T-cell (primary cell): ENCODE data around the gene DHCR7. TPM values are rescaled to one million over a fixed set of nuclear protein-coding genes. Genes with fewer than 3 reads are reported as not detected.

Experiments
- ATAC-seq, 4 experiments: fragments of 200-7000 bp in 3 of 4; fragments of 150-1000 bp in 1 of 4; cut with Tn5 transposase; replicated peaks in 1 of 4; 1 replicate in 3 of 4; 2 replicates in 1 of 4; pipeline ENCODE4 v1.10.0; 2021; ENCODE audit warnings: moderate library complexity in 3 of 4, mild to moderate bottlenecking in 2 of 4, moderate number of reproducible peaks in 1 of 4
- CTCF ChIA-PET, 2 donors: fragments of 300-600 bp; sonication (Branson Sonifier 250); formaldehyde crosslinking; loops; one replicate each; lab custom pipeline; 2022; ENCODE audit warnings: antibody characterized with exemption in 2 of 2; lab: Charles Lee
- POLR2A ChIA-PET, 2 donors: fragments of 300-600 bp; sonication (Branson Sonifier 250); formaldehyde crosslinking; loops; one replicate each; lab custom pipeline; 2022; ENCODE audit warnings: antibody characterized with exemption in 2 of 2; lab: Charles Lee
- DNase-seq, 35 experiments: peaks; one replicate each; pipeline versions ENCODE4 v3.0.0 to v3.0.0-alpha.2; 2013 to 2023
- H3K27ac ChIP-seq: one replicate; pipeline ENCODE4 v1.5.1; 2013; ENCODE audit warnings: low read length
- H3K27me3 ChIP-seq, 2 experiments: replicated peaks in 1 of 2; 1 replicate in 1 of 2; 2 replicates in 1 of 2; pipeline versions ENCODE4 v1.6.1 to v1.7.0; 2013; ENCODE audit warnings: low read length in 1 of 2, mixed read lengths in 1 of 2; ENCODE audit not compliant: control insufficient read depth in 2 of 2, insufficient read depth in 2 of 2; ENCODE audit errors: extremely low read depth in 1 of 2
- H3K36me3 ChIP-seq, 2 donors: 1 replicate in 1 of 2; 2 replicates in 1 of 2; pipeline versions ENCODE4 v1.6.1 to v1.7.0; 2013; ENCODE audit warnings: low read length in 1 of 2; ENCODE audit not compliant: control insufficient read depth in 2 of 2, insufficient read depth in 1 of 2; ENCODE audit errors: extremely low read depth in 1 of 2
- H3K4me1 ChIP-seq, 2 experiments: 1 replicate in 1 of 2; 2 replicates in 1 of 2; pipeline versions ENCODE4 v1.6.1 to v1.7.0; 2013; ENCODE audit warnings: low read length in 2 of 2, mixed read lengths in 1 of 2; ENCODE audit not compliant: insufficient read depth in 2 of 2, control insufficient read depth in 1 of 2; ENCODE audit errors: extremely low read depth in 1 of 2
- H3K4me3 ChIP-seq, 2 donors: 1 replicate in 1 of 2; 2 replicates in 1 of 2; pipeline versions ENCODE4 v1.5.1 to v1.7.0; 2013; ENCODE audit warnings: mild to moderate bottlenecking in 2 of 2, low read length in 1 of 2, moderate library complexity in 1 of 2; ENCODE audit not compliant: control insufficient read depth in 1 of 2; ENCODE audit errors: extremely low read depth in 1 of 2
- H3K9me3 ChIP-seq: 2 replicates; pipeline ENCODE4 v1.7.0; 2013
- H3K27ac Mint-ChIP-seq, 2 donors: one replicate each; pipeline ENCODE4 v1.8.0; 2020 to 2021; ENCODE audit warnings: mild to moderate bottlenecking in 2 of 2, mixed read lengths in 2 of 2
- H3K27me3 Mint-ChIP-seq, 2 donors: one replicate each; pipeline ENCODE4 v1.8.0; 2021 to 2022; ENCODE audit warnings: mixed read lengths in 2 of 2
- H3K36me3 Mint-ChIP-seq: one replicate; pipeline ENCODE4 v1.8.0; 2021; ENCODE audit warnings: mixed read lengths
- H3K4me1 Mint-ChIP-seq, 3 donors: one replicate each; pipeline ENCODE4 v1.8.0; 2020 to 2022; ENCODE audit warnings: mixed read lengths in 3 of 3, mild to moderate bottlenecking in 1 of 3
- H3K4me3 Mint-ChIP-seq, 3 donors: one replicate each; pipeline ENCODE4 v1.8.0; 2020 to 2022; ENCODE audit warnings: mild to moderate bottlenecking in 3 of 3, mixed read lengths in 3 of 3, moderate library complexity in 3 of 3
- H3K9me3 Mint-ChIP-seq, 3 donors: one replicate each; pipeline ENCODE4 v1.8.0; 2020 to 2022; ENCODE audit warnings: mixed read lengths in 3 of 3
- WGBS: methylation state at CpG from one replicate; pipeline ENCODE4 v1.1.5; 2013; ENCODE audit warnings: missing lambda C conversion rate; ENCODE audit not compliant: insufficient coverage; 5-methylcytosine and 5-hydroxymethylcytosine counted together
- total RNA-seq, 35 experiments: library from RNA in 6 of 35; stranded (reverse) in 6 of 35; fragments of 120-200 nt in 1 of 35; gene quantifications; one replicate each; pipeline versions ENCODE4 v1.2.1 to v1.2.4 and lab custom pipeline; 2013 to 2026

The DHCR7 gene
- total RNA-seq (10 to 100 TPM; 17.8 to 22.6 (median 21.1) TPM), total RNA-seq (lab: John Stamatoyannopoulos, UW) (12.3 to 39.2 (median 17.3) reads per million in 29 experiments)
- total RNA-seq (2013): 9.1 TPM

- ATAC-seq: peak; percentile 79 to 82 (median 80)
- H3K27ac Mint-ChIP-seq: peak within 1 kb of the TSS; percentile 89 to 95
- peak within 1 kb of the TSS; percentile 80 to 98 for H3K4me3 ChIP-seq
- H3K27me3 ChIP-seq: no peaks in the 10 kb centered on the region
- H3K36me3 Mint-ChIP-seq: peaks cover 24% of the 10 kb centered on the region
- no peaks in the 10 kb centered on the region for H3K9me3 ChIP-seq
- WGBS: under 1% methylated on average over 78 of the region's 78 CpGs
- no peaks in the 10 kb centered on the region for H3K27me3 Mint-ChIP-seq
- peaks cover 16% of the 10 kb centered on the region in 2 donors for H3K36me3 ChIP-seq
- no peaks in the 10 kb centered on the region for H3K9me3 Mint-ChIP-seq
- POLR2A ChIA-PET: no interaction called here
- H3K4me1 Mint-ChIP-seq: peaks cover 44 to 51% (median 47%) of the 10 kb centered on the region in 3 donors
- DNase-seq: peak; percentile 79 to 93 (median 88)
- H3K4me1 ChIP-seq: peaks cover 18 to 39% of the 10 kb centered on the region in 2 experiments
- peak within 1 kb of the TSS; percentile 88 for H3K27ac ChIP-seq
- CTCF ChIA-PET: no interaction called here
- H3K4me3 Mint-ChIP-seq: peak within 1 kb of the TSS; percentile 84 to 87 (median 85)
Measured at GRCh38 chr11:71448257-71449171, at the start of gene DHCR7. DHCR7 (minus strand) TSS chr11:71448393; CDS start chr11:71444952, 3,441 bp downstream.

- no peak overlapping the region for H3K4me3 Mint-ChIP-seq
- Histone ChIP-seq H3K27ac (no peak overlapping the region), H3K27me3 (no peaks in the 10 kb centered on the region), H3K36me3 (peaks cover 42 to 85% of the 10 kb centered on the region in 2 donors), H3K9me3 (no peaks in the 10 kb centered on the region), H3K4me1 (no peaks in the 10 kb centered on the region), H3K4me3 (no peak overlapping the region)
- 99% methylated on average over 10 of the region's 13 CpGs for WGBS
- H3K4me1 Mint-ChIP-seq: no peaks in the 10 kb centered on the region
- ATAC-seq: no peak
- no peaks in the 10 kb centered on the region for H3K9me3 Mint-ChIP-seq
- peak in 1 of 35 experiments; percentile 11 for DNase-seq
- peaks cover 82% of the 10 kb centered on the region for H3K36me3 Mint-ChIP-seq
- H3K27ac Mint-ChIP-seq: no peak overlapping the region
- H3K27me3 Mint-ChIP-seq: no peaks in the 10 kb centered on the region
- ChIA-PET CTCF (no interaction called here), POLR2A (no interaction called here)
Measured at GRCh38 chr11:71496421-71496820, 48.2 kb upstream of the DHCR7 start.

GRCh38 chr11:71495286-71496230 lies 47.4 kb upstream of the DHCR7 start:
- ChIA-PET POLR2A (no interaction called here), CTCF (no interaction called here)
- Mint-ChIP-seq H3K9me3 (no peaks in the 10 kb centered on the region), H3K27me3 (no peaks in the 10 kb centered on the region), H3K4me3 (no peak overlapping the region), H3K4me1 (no peaks in the 10 kb centered on the region), H3K36me3 (peaks cover 80% of the 10 kb centered on the region), H3K27ac (no peak overlapping the region)
- Histone ChIP-seq H3K36me3 (peaks cover 42 to 85% of the 10 kb centered on the region in 2 donors), H3K9me3 (no peaks in the 10 kb centered on the region), H3K4me1 (no peaks in the 10 kb centered on the region), H3K27me3 (no peaks in the 10 kb centered on the region), H3K27ac (no peak overlapping the region), H3K4me3 (no peak overlapping the region)
- WGBS: 89% methylated on average over 18 of the region's 20 CpGs
- DNase-seq (peak in 2 of 35 experiments; percentile 4 to 9), ATAC-seq (no peak)

GRCh38 chr11:71491940-71492339 lies 43.7 kb upstream of the DHCR7 start:
- Histone ChIP-seq H3K27ac (no peak overlapping the region), H3K4me3 (no peak overlapping the region), H3K27me3 (no peaks in the 10 kb centered on the region), H3K9me3 (no peaks in the 10 kb centered on the region), H3K36me3 (peaks cover 32 to 62% of the 10 kb centered on the region in 2 donors), H3K4me1 (no peaks in the 10 kb centered on the region)
- 95% methylated on average over 5 of the region's 9 CpGs for WGBS
- DNase-seq (peak in 2 of 35 experiments; percentile 0 to 11), ATAC-seq (no peak)
- Mint-ChIP-seq H3K27me3 (no peaks in the 10 kb centered on the region), H3K36me3 (peaks cover 74% of the 10 kb centered on the region), H3K4me1 (peaks cover 0 to 5% (median 4%) of the 10 kb centered on the region in 3 donors), H3K9me3 (no peaks in the 10 kb centered on the region), H3K4me3 (no peak overlapping the region), H3K27ac (no peak overlapping the region)
- ChIA-PET POLR2A (no interaction called here), CTCF (no interaction called here)

- Histone ChIP-seq H3K27me3 (no peaks in the 10 kb centered on the region), H3K27ac (no peak overlapping the region), H3K4me3 (no peak overlapping the region), H3K36me3 (peaks cover 27 to 60% of the 10 kb centered on the region in 2 donors), H3K4me1 (no peaks in the 10 kb centered on the region), H3K9me3 (no peaks in the 10 kb centered on the region)
- CTCF ChIA-PET: no interaction called here
- ATAC-seq: no peak
- Mint-ChIP-seq H3K36me3 (peaks cover 73% of the 10 kb centered on the region), H3K9me3 (no peaks in the 10 kb centered on the region), H3K4me1 (peaks cover 0 to 5% (median 4%) of the 10 kb centered on the region in 3 donors), H3K27me3 (no peaks in the 10 kb centered on the region), H3K27ac (no peak overlapping the region), H3K4me3 (no peak overlapping the region)
- WGBS: 100% methylated on average over 12 of the region's 19 CpGs
- POLR2A ChIA-PET: no interaction called here
- peak in 2 of 35 experiments; percentile 2 to 15 for DNase-seq
Measured at GRCh38 chr11:71491531-71491930, 43.3 kb upstream of the DHCR7 start.
